Tibial artery (tissue), 4 donors: ENCODE results near the gene ACTN1.

ENCODE experiments used
- DNase-seq, 2 donors: peaks; one replicate each; pipeline ENCODE4 v3.0.0-alpha.2; 2019
- H3K27ac ChIP-seq, 2 donors: fragments of 200-600 bp; sonication (generic) in 1 of 2; 1 replicate in 1 of 2; 2 replicates in 1 of 2; pipeline ENCODE4 v1.5.1; 2018 to 2019; ENCODE audit warnings: mild to moderate bottlenecking in 1 of 2
- H3K27me3 ChIP-seq, 2 donors: fragments of 200-600 bp; sonication (generic) in 1 of 2; one replicate each; pipeline versions ENCODE4 v1.5.1 to v1.6.0; 2016 to 2019
- H3K36me3 ChIP-seq, 3 donors: fragments of 200-600 bp; sonication (generic) in 2 of 3; one replicate each; pipeline ENCODE4 v1.5.1; 2016 to 2019; ENCODE audit warnings: mild to moderate bottlenecking in 2 of 3
- H3K4me1 ChIP-seq, 4 donors: fragments of 200-600 bp; sonication (generic) in 2 of 4; 1 replicate in 3 of 4; 2 replicates in 1 of 4; pipeline ENCODE4 v1.5.1; 2016 to 2019
- H3K4me3 ChIP-seq, 2 donors: fragments of 200-600 bp; sonication (generic) in 1 of 2; 1 replicate in 1 of 2; 2 replicates in 1 of 2; pipeline ENCODE4 v1.5.1; 2018 to 2019; ENCODE audit warnings: mild to moderate bottlenecking in 2 of 2
- H3K9me3 ChIP-seq, 3 donors: fragments of 200-600 bp; sonication (generic) in 1 of 3; one replicate each; pipeline ENCODE4 v1.5.1; 2016 to 2019
- CTCF ChIP-seq, 2 experiments: fragments of 200-600 bp in 1 of 2; fragments of 450-650 bp in 1 of 2; IDR thresholded peaks; one replicate each; pipeline ENCODE4 v1.5.1; 2017 to 2019; ENCODE audit warnings: antibody characterized with exemption in 2 of 2, mild to moderate bottlenecking in 1 of 2, moderate library complexity in 1 of 2
- intact Hi-C: fragments of 100-400 bp; cut with DNase I; formaldehyde crosslinking; loops from one replicate; pipeline ENCODE4 v1.15.0; 2023; ENCODE audit warnings: low total_unique reads

The ACTN1 gene

GRCh38 chr14:68894802-68895703, 84.0 kb downstream of the ACTN1 start:
- intact Hi-C loops, result no loop called here
- H3K4me3 ChIP-seq, result no peak overlapping the region
- peaks cover 56 to 94% (median 81%) of the 10 kb centered on the region in 3 donors for H3K36me3 ChIP-seq
- H3K4me1 ChIP-seq, result peaks cover 0 to 88% (median 45%) of the 10 kb centered on the region in 4 donors
- no peaks in the 10 kb centered on the region for H3K27me3 ChIP-seq
- H3K27ac ChIP-seq, result peak overlapping the region; percentile 80 to 100
- no peaks in the 10 kb centered on the region for H3K9me3 ChIP-seq
- TF ChIP-seq CTCF (IDR thresholded peaks at IDR 0.05), result no peak
- DNase-seq, result no peak

- Histone ChIP-seq H3K27me3 (no peaks in the 10 kb centered on the region), H3K4me3 (no peak overlapping the region), H3K36me3 (peaks cover 61 to 94% (median 84%) of the 10 kb centered on the region in 3 donors), H3K9me3 (no peaks in the 10 kb centered on the region), H3K4me1 (peaks cover 0 to 82% (median 37%) of the 10 kb centered on the region in 4 donors), H3K27ac (peak overlapping the region; percentile 80 to 100)
- intact Hi-C loops, result no loop called here
- TF ChIP-seq CTCF (IDR thresholded peaks at IDR 0.05), result no peak
- peak; percentile 49 to 93 for DNase-seq
Observed at GRCh38 chr14:68894123-68894522, 85.0 kb downstream of the ACTN1 start.

- Histone ChIP-seq H3K36me3 (peaks cover 65 to 95% (median 86%) of the 10 kb centered on the region in 3 donors), H3K4me3 (no peak overlapping the region), H3K9me3 (no peaks in the 10 kb centered on the region), H3K4me1 (peaks cover 0 to 82% (median 33%) of the 10 kb centered on the region in 4 donors), H3K27me3 (no peaks in the 10 kb centered on the region), H3K27ac (peak overlapping the region; percentile 80 to 100)
- DNase-seq, result no peak
- intact Hi-C loops, result no loop called here
- TF ChIP-seq CTCF (IDR thresholded peaks at IDR 0.05), result no peak
Observed at GRCh38 chr14:68893566-68893965, 85.5 kb downstream of the ACTN1 start.

- no peaks in the 10 kb centered on the region for H3K9me3 ChIP-seq
- peak overlapping the region; percentile 80 to 100 for H3K27ac ChIP-seq
- H3K36me3 ChIP-seq, result peaks cover 67 to 95% (median 87%) of the 10 kb centered on the region in 3 donors
- intact Hi-C loops, result no loop called here
- no peak for TF ChIP-seq CTCF (IDR thresholded peaks at IDR 0.05)
- no peak for DNase-seq
- peaks cover 0 to 82% (median 30%) of the 10 kb centered on the region in 4 donors for H3K4me1 ChIP-seq
- H3K4me3 ChIP-seq, result no peak overlapping the region
- no peaks in the 10 kb centered on the region for H3K27me3 ChIP-seq
Observed at GRCh38 chr14:68892961-68893360, 86.1 kb downstream of the ACTN1 start.

- peaks cover 72 to 96% (median 81%) of the 10 kb centered on the region in 3 donors for H3K36me3 ChIP-seq
- peak in 1 of 2 donors; percentile 65 for DNase-seq
- no peaks in the 10 kb centered on the region for H3K27me3 ChIP-seq
- peaks cover 0 to 78% (median 29%) of the 10 kb centered on the region in 4 donors for H3K4me1 ChIP-seq
- H3K27ac ChIP-seq, result peak overlapping the region; percentile 80 to 100
- TF ChIP-seq CTCF (IDR thresholded peaks at IDR 0.05), result no peak
- H3K9me3 ChIP-seq, result no peaks in the 10 kb centered on the region
- no peak overlapping the region for H3K4me3 ChIP-seq
- intact Hi-C loops, result no loop called here
Observed at GRCh38 chr14:68891851-68892660, 87.0 kb downstream of the ACTN1 start.
